C4-2B (cell line): ENCODE data around the gene CHN1.

ENCODE experiments used
- ZFX ChIP-seq: fragments of 450-650 bp; IDR thresholded peaks from 2 replicates; pipeline ENCODE4 v1.6.1; 2017
- TF ChIP-seq, protein P1 (sequence below): fragments of 450-650 bp; conservative IDR thresholded peaks from 2 replicates; pipeline ENCODE4 v1.5.1; 2017; ENCODE audit warnings: mild to moderate bottlenecking

DNA sequence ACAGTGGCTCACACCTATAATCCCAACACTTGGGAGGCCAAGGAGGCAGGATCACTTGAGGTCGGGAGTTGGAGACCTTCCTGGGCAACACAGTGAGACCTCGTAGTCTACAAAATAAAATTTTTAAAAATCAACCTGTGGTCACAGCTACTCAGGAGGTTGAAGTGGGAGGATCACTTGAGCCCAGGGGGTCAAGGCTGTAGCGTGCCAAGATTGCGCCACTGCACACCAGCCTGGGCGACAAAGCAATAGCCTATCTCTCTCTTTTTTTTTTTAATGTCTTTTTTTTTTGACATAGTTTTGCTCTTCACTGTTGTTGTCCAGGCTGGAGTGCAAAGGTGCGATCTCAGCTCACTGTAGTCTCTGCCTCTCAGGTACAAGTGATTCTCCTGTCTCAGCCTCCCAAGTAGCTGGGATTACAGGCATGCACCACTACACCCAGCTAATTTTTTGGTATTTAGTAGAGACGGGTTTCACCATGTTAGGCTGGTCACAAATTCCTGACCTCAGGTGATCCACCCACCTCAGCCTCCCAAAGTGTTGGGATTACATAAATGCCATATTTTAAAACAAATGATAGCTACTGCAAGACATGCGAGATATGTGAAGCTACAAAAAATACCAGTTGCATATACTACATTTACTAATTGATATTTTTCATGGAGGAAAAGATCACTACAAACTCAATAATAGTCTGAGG, 55.0 kb downstream of the CHN1 start:
- TF ChIP-seq, protein P1, sequence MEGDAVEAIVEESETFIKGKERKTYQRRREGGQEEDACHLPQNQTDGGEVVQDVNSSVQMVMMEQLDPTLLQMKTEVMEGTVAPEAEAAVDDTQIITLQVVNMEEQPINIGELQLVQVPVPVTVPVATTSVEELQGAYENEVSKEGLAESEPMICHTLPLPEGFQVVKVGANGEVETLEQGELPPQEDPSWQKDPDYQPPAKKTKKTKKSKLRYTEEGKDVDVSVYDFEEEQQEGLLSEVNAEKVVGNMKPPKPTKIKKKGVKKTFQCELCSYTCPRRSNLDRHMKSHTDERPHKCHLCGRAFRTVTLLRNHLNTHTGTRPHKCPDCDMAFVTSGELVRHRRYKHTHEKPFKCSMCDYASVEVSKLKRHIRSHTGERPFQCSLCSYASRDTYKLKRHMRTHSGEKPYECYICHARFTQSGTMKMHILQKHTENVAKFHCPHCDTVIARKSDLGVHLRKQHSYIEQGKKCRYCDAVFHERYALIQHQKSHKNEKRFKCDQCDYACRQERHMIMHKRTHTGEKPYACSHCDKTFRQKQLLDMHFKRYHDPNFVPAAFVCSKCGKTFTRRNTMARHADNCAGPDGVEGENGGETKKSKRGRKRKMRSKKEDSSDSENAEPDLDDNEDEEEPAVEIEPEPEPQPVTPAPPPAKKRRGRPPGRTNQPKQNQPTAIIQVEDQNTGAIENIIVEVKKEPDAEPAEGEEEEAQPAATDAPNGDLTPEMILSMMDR: no peak
- no peak for TF ChIP-seq ZFX
